HG03139 (cell line): ENCODE results near the gene TBC1D26.
"Not testable (repeated sequence)": the region's sequence is repeated elsewhere in the genome, so short reads cannot be mapped to it uniquely, and the experiment has no call there.

Experiments used
- ATAC-seq: cut with Tn5 transposase; IDR thresholded peaks from one replicate; pipeline ENCODE4 v1.9.1; 2021; ENCODE audit not compliant: unreplicated experiment

TBC1D26 gene

DNA sequence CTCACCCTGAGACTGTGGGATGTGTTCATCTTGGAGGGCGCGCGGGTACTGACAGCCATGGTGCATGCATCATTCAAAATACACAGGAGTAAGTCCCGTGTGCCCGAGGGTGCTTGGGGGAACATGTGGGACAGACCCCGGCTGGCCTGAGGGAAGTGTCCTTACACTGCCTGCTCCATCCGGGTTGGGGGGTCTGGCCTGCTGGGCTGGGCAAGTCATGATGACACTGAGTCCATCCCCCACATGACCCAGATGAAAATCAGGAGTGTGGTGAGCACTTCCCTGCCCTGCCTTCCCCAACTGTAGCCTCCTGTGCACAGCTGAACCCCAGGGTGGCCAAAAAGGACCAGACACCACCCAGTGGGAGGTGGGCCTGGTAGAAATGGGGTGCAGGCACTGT lies 10.8 kb downstream of the TBC1D26 start:
- no peak for ATAC-seq

DNA sequence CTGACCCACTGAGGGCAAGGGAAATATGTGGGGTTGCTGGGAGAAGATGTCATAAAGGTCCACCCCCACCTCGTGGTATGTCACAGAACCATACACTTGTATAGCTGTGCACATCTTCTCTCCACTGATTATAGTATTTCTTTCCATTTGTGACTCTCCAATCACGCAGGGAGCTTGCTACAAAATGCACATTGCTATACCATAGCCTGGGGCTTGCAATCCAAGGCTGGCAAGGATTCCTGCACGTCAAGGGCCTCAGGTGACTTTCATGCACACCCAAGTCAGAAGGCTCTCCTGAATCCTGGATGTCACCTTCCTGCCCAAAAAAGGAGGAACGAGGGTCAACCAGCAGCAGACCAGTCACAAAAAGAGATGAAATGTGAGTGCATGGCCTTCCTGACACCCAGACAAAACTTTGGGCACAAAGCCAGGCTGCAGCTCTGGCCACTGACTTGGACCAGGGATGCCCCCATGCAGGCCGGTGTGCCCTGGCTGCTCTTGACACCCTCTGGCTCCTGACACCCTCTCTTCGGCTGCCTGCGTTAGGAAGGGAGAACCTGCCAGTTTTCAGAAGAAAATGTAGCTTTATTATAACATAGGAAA lies 12.1 kb downstream of the TBC1D26 start:
- ATAC-seq: no peak

DNA sequence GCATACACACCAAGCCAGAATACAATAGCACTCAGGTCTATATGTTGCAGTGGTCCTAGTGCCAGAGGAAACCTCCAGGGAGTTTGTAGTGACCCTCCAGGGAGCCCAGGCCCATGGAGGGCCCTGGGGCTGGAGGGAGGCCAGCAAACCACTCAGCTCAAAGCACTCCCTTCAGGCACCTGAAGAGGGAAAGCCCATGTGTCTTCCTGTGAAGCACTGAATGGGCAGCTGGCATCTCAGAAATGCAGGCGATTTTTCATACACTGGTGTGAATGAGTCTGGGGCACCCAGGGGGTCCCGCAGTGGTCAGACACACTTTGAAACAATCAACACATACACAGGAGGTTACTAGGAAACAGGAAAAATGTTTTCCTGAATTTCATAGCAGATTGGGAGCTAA lies 12.8 kb downstream of the TBC1D26 start:
- no peak for ATAC-seq

DNA sequence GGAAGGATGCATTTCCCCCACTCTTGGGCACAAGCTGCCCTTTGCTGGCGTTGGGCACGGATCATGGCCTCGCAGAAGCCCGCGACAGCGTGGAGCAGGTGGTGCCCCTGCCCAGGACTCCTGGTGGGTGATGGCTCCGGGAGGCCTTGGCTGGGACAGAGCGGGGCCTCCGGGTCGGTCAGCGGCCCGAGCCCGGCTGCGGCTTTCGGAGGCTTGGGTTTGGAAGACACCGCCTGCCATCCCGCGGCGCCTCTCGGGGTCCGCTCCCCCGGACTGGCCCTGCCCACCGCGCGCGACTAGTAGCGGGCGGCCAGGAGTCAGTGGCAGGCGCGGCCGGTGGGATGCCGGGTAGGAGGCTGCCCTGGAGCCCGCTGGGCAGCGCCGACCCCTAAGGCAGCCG lies 17.3 kb downstream of the TBC1D26 start:
- ATAC-seq: not testable (repeated sequence)

DNA sequence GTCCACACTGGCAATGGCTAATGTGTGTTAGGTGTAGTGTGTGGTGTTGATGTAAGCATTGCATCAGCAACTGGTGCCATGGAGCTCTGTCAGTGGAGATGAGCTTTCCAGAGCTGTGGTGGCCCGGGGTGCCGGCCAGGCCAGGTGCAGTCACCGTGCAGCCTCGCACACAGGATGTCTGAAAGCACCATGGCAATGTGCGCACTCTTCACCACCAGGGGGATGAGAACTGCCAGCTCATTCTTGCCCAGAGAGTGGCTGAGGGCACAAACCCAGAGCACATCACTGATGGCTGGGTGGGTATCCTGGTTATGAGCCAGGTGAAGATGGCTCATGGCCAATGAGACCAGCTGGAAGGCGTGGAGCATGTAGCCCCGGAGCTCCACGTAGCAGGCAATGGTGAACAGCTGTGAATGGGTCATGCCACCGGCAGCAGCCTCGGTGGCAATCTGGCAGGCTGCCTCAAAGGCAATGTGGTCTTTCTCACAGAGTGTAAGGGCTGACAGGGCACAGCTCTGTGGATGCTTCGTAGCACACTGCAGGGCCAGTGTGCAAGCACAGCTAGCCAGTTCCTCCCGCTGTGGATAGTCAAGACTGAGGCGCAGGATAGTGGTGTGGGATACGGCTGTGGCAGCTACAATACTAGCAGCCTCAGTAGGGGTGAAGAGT lies 36.9 kb downstream of the TBC1D26 start:
- ATAC-seq: not testable (repeated sequence)

DNA sequence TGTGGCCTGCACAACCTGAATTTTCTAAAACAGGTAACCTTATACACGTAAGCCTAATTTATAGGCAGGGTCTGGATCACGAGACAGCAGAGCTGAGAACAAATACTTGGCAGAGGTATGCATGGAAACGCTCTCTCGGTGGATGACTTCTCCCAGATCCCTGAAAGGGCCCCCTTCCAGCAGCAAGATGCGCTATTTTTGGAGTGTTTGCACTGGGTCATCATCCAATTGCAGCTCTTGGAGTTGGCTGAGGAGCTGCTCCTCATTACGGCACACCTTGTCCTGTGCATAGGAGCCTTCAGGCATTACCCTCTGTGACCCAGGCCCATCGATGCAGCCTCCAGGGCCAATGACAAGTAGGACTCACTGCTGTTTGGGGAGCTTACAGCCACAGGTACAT lies 38.6 kb downstream of the TBC1D26 start:
- ATAC-seq: not testable (repeated sequence)

DNA sequence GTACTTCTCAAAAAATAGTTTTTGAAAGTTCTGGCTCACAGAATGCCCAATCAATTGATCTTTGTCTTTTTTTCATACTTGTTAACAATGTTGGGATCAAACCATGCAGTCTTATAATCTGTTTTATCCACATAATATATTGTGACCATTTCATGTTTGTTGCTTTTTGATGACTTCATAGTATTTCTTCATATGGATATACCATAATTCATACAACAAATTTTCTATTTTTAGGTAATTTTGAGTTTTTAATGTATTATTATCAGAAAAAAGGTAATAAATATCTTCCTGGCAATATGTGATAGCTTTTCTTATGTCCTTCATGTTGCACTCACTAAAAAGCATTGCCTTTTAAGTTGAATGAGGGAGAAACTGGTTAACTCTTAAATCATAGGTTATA lies 44.8 kb downstream of the TBC1D26 start:
- ATAC-seq: no peak

DNA sequence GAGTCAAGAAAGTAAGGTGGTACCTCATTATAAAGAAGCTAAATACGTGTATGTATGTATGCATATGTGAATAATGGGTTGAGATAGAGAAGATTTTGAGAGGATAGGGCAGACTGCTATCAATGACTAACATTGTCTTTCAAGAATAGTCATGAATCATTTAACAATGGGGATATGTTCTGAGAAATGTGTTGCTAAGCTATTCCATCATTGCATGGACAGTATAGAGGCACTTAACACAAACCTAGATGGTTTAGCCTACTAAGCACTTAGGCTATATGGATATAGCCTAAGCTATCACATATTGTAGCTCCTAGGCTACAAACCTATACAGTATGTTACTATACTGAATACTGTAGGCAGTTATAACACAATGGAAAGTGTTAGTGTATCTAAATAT lies 45.2 kb downstream of the TBC1D26 start:
- no peak for ATAC-seq

DNA sequence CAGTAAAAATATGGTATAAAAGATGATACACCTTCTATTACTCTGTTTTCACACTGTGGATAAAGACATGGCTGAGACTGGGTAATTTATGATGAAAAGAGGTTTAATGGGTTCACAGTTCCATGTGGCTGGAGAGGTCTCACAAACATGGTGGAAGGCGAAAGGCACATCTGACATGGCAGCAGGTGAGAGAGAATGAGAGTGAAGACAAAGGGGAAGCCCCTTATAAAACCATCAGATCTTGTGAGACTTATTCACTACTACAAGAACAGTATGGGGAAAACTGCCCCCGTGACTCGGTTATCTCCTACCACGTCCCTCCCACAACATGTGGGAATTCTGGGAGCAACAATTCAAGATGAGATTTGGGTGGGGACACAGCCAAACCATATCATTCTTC lies 45.6 kb downstream of the TBC1D26 start:
- no peak for ATAC-seq

DNA sequence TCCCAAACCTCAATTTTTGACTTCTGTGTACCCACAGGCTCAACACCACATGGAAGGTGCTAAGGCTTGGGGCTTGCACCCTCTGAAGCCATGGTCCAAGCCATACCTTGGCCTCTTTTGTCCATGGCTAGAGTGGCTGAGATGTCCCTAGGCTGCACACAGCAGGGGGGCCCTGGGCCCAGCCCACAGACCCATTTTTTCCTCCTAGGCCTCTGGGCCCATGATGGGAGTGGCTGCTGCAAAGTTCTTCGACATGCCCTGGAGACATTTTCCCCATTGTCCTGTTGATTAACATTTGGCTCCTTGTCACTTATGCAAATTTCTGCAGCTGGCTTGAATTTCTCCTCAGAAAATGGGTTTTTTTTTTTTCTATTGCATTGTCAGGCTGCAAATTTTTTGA lies 47.0 kb downstream of the TBC1D26 start:
- ATAC-seq: no peak

DNA sequence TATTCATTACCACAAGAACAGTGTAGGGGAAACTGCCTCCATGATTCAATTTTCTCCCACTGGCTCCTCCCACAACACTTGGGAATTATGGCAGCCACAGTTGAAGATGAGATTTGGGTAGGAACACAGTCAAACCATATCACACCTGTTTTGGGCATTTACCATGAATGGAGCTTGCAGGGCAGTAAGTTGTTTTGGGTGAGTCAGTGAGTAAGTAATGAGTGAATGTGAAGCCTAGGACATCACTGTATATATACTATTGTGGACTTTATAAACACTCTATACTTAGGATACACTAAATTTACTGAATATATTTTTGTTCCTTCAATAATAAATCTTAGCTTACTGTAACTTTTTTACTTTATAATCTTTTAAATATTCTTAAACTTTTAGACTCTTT lies 48.1 kb downstream of the TBC1D26 start:
- no peak for ATAC-seq

DNA sequence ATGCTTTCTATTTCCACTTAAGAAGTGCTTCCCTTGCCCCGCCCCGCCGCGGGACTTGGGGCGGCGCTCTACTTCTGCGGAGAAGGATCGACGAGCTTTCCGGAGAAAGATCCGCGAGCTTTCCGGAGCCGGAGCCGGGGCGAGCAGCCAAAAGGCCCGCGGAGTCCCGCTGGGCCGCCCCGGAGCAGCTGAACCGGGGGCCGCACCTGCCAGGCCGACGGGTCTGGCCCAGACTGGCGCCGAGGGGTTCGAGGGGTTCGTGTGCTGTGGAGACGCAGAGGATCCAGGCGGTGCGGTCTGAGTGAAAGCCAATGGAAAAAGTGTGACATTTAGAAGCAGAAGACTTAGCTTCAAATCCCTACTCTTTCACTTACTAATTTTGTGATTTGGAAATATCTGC lies 50.8 kb downstream of the TBC1D26 start:
- ATAC-seq: no peak

DNA sequence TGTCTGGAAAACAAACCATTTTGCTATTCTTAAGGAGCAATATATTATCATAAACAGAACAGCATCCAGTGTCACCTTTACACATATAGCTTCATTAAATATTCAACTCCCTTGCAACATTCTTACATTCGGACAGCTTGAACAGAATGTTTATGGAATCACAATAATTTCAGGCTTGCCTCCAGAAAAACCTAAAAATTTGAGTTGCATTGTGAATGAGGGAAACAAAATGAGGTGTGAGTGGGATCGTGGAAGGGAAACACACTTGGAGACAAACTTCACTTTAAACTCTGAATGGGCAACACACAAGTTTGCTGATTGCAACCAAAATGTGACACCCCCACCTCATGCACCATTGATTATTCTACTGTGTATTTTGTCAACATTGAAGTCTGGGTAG lies 51.4 kb downstream of the TBC1D26 start:
- ATAC-seq: no peak

DNA sequence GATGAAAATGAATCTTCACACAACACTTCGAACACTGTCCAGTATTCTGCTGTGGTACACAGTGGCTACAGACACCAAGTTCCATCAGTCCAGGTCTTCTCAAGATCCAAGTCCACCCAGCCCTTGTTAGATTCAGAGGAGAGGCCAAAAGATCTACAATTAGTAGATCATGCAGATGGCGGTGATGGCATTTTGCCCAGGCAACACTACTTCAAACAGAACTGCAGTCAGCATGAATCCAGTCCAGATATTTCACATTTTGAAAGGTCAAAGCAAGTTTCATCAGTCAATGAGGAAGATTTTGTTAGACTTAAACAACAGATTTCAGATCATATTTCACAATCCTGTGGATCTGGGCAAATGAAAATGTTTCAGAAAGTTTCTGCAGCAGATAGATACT lies 52.3 kb downstream of the TBC1D26 start:
- not testable (repeated sequence) for ATAC-seq

DNA sequence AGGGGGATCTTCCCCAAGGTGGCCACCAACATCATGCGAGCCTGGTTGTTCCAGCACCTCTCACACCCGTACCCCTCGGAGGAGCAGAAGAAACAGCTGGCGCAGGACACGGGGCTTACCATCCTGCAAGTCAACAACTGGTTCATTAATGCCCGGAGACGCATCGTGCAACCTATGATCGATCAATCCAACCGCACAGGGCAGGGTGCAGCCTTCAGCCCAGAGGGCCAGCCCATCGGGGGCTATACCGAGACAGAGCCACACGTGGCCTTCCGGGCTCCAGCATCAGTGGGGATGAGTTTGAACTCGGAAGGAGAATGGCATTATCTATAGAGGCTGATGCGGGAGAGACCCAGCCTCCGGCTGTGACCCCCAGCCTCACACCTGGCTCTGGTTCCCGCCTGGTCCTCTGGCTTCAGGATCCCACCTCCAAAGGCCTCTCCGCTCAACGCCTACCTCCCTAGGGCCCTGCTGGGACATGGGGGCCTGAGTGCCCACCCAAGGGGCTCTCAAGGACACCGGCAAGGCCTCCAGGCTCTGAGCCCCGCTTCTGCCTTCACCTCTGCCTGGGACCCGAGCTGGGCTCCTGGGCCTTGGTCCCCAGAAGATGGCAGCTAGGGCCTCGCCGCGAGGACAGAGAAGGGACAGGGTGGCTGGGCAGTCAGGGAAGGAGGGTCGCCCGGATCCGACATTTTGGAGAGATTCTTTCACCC lies 55.4 kb downstream of the TBC1D26 start:
- ATAC-seq: not testable (repeated sequence)

DNA sequence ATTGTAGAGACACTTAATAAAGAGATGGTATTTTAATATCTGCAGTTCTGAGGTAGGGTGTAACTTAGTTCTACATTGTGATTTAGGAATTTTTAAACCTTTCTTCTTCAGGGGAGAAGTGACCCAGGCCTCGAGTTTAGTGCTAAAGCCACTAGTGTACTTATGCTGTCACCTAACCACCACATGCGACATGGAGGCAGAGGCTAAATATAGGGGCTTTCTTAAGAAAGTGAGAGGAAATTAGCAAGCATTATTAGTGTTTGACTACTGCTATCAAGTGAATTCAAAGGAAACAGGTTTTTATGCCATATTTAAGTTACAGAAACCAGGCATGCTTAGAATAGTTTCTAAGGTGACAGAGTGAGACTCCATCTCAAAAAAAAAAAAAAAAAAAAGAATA lies 56.3 kb downstream of the TBC1D26 start:
- ATAC-seq: not testable (repeated sequence)
